Measurements from ENCODE around the gene HEATR5A.
"Not testable (repeated sequence)": the region's sequence is repeated elsewhere in the genome, so short reads cannot be mapped to it uniquely, and the experiment has no call there.

The HEATR5A gene

DNA sequence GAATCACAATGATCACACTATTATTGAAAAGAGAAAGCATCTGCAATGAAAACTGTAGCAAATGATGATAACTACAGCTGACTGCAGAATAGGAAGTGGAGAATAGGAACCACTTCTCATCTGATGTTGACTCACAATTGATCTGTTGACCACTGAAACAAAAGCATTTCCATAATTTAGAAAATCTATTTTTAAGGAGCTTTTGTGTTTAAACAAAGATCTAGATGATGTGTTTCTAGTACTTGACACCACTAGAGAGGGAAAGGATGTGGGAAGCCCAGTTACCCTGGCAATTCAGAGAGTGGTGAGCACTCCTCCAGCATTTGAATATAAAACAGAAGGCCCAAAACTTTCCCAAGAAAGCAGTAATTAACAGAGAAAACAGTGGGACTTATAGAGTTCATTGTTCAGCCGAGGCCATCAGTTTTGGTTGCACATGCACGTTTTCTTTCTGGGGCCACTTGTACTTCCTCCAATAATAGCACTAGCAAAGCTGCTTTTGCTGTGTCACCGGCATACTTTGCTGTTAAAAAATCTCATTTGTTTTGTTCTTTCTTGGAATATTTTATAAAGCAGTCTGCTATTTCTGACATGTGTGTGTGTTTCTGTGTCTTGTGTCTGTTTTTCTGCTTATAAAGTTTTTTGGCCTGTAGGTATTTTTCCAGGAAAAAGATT lies 136.6 kb downstream of the HEATR5A start:
- no peak for DNase-seq (ENCODE audit: low read depth in 2 of 2)

GRCh38 chr14:31283153-31283552 lies 137.2 kb downstream of the HEATR5A start:
- no peak for DNase-seq (ENCODE audit: low read depth in 2 of 2)

DNA sequence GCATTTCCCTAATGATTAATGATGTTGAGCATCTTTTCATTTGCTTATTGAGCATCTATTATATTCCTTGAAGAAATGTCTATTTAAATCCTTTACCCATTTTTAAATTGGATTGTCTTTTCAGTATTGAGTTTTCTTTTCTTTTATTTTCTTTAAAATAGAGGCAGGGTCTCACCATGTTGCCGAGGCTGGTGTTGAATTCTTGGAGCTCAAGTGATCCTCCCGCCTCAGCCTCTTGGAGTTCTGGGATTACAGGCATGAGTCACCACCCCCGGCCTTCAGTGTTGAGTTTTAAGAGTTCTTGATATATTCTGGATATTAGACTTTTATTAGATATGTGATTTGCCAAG lies 139.5 kb downstream of the HEATR5A start:
- no peak for DNase-seq (ENCODE audit: low read depth in 2 of 2)

DNA sequence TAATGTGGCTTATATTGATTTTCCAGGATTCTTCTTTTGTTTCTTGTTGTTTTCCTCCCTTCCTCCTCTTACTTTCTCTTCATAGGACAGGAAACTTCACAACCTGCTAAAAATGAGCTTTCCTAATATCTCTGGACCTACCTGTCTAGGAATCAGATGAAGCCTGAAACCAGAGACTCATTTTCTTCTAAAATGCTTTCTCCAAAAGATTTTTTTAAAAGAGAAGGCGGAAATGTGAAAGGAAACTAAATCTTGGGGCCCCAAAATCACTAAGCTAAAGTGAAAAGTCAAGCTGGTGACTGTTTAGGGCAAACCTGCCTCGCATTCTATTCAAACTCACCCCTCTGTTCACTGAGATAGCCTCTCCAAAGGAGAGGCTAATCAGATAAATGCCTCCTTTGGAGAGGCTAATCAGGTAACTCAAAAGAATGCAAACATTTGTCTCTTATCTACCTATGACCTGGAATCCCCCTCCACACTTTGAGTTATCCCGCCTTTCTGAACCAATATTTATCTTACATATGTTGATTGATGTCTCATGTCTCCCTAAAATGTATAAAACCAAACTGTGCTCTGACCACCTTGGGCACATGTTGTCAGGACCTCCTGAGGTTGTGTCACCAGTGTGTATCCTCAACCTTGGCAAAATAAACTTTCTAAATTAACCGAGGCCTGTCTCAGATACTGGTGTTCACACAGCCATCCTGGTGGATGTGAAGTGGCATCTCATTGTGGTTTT lies 140.0 kb downstream of the HEATR5A start:
- DNase-seq (ENCODE audit: low read depth in 2 of 2), result no peak

GRCh38 chr14:31278883-31279282 lies 141.5 kb downstream of the HEATR5A start:
- DNase-seq (ENCODE audit: low read depth in 2 of 2), result no peak

- no peak for DNase-seq (ENCODE audit: low read depth in 2 of 2)
Observed at GRCh38 chr14:31277085-31277484, 143.3 kb downstream of the HEATR5A start.

- DNase-seq (ENCODE audit: low read depth in 2 of 2), result not testable (repeated sequence)
Observed at GRCh38 chr14:31276417-31276816, 143.9 kb downstream of the HEATR5A start.

- no peak for DNase-seq (ENCODE audit: low read depth in 2 of 2)
Observed at GRCh38 chr14:31275731-31276130, 144.6 kb downstream of the HEATR5A start.

DNA sequence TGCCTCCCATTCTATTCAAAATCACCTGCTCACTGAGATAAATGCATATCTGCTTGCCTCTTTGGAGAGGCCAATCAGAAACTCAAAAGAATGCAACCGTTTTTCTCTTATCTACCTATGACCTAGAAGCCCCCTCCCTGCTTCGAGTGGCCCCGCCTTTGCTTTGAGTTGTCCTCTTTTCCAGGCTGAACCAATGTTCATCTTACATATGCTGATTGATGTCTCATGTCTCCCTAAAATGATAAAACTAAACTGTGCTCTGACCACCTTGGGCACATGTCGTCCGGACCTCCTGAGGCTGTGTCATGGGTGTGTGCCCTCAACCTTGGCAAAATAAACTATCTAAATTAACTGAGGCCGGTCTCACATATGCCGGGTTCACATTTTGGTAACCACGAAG lies 148.7 kb downstream of the HEATR5A start:
- no peak for DNase-seq (ENCODE audit: low read depth in 2 of 2)

DNA sequence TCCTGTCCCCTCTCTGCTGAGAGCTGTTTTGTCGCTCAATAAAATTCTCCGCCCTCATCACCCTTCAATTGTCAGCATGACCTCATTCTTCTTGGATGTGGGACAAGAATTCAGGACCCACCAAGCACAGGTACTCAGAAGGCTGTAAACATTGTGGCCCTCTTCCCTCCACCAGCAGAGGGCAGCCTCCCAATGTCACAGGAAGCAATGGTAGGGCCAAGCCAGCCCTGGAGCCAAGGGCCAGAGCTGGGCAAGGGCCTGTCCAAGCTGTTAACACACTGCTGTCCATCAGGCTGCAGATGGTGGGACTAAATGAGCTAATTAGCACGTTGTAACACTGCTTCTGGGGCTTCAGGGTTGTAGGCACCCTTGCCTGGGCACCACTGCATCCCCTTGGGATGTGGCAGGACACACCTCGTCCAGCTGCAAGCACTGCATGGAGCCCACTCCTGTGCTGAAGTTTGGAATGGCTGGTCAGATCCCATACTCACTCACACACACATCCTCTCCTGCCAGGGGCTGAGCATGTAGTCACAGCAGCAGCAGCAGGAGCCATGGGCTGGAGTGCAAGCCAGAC lies 150.1 kb downstream of the HEATR5A start:
- no peak for DNase-seq (ENCODE audit: low read depth in 2 of 2)

DNA sequence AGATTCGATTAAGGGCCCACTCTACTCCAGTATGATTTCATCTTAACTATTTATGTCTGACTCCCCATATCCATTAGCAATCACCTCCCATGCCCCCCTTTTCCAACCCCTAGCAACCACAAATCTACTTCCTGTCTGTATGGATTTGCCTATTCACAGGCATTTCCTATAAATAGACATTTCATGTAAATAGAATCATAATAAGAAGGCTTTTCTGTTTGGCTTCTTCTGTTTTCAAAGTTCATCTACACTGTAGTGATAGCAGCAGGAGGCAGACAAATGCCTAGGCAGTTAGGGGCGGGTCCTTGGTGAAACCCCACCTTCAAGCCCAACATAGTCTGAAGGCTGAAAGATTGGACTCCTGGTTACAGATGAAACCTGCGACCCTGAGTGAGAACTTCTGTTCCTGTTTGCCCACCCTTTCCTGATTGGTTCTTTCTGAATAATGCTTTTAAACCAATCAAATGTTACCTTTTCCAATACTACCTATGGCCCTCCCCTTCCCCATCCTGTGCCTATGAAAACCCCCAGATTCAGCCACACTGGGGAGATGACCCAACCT lies 150.6 kb downstream of the HEATR5A start:
- no peak for DNase-seq (ENCODE audit: low read depth in 2 of 2)

DNA sequence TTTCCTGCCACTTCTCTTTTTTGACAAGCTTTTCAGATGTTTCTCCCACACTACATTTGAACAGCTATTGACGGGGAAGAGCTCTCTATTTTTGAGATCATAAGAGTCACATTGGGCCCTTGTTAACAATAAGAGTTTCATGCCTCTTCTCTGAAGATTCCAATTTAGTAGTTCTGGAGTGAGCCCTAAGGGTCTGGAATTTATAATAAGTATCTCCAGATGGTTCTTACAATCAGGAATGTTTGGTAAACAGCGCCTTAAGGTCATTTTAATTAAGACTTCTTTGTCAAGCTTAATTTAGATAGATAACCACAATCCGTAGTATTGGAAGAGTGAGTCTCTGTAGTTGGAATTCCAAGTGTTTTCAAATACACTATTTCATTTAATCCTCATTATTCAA lies 152.1 kb downstream of the HEATR5A start:
- DNase-seq (ENCODE audit: low read depth in 2 of 2), result no peak

DNA sequence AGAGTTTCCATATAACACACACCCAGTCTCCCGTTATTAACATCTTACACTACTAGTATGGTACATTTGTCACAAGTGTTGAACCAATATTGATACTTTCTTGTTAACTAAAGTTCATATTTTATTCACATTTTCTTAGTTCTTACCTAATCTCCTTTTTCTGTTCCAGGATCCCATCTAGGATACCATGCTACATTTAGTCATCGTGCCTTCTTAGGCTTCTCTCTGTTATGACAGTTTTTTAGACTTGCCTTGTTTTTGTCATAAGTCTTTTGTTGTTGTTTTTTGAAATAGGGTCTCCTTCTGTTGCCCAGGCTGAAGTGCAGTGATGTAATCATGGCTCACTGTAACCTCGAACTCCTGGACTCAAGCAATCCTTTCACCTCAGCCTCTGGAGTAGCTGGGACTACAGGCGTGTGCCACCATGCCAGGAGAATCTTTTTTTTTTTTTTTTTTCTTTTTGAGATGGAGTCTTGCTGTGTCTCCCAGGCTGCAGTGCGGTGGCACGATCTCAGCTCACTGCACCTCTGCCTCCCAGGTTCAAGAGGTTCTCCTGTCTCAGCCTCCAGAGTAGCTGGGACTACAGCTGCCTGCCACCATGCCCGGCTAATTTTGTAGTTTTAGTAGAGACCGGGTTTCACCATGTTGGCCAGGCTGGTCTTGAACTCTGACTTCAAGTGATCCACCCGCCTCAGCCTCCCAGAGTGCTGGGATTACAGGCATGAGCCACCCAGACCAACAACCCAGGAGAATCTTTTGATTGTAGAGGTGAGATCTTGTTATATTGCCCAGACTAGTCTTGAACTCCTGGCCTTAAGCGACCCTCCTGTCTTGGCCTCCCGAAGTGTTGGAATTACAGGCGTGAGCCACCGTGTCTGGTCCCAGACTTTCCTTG lies 153.7 kb downstream of the HEATR5A start:
- no peak for DNase-seq (ENCODE audit: low read depth in 2 of 2)

DNA sequence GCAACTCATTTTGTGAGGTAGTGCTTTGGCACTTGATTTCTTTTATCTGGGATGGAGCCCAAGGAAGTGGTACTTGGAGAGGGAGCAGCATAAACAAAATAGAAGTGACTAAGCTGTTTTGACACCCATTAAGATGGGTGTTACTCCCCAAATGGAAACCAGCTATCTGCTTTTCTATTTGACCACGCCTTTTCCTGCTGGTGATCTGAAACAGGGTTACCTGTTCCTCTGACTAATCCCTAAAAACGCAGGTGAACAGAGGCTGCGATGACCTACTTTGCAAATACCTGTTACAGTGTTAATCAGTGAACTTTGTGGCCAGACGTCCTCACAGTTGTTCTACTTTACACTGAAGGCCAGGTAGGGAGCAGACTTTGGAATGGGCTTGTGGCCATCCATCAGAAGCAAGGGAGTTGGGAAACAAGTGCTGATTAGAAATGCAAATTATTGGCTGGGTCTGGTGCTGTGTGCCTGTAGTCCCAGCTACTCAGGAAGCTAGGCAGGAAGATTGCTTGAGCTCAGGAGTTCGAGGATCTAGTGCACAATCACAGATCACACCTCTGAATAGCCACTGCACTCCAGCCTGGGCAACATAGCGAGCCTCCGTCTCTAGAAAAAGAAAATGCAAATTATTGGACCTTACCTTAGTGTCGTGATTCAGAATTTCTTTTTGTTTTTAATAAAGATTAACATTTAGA lies 154.5 kb downstream of the HEATR5A start:
- no peak for DNase-seq (ENCODE audit: low read depth in 2 of 2)

GRCh38 chr14:31263485-31264133 lies 156.7 kb downstream of the HEATR5A start:
- DNase-seq (ENCODE audit: low read depth in 2 of 2), result no peak

GRCh38 chr14:31261859-31262731 lies 158.3 kb downstream of the HEATR5A start:
- DNase-seq (ENCODE audit: low read depth in 2 of 2), result no peak

DNA sequence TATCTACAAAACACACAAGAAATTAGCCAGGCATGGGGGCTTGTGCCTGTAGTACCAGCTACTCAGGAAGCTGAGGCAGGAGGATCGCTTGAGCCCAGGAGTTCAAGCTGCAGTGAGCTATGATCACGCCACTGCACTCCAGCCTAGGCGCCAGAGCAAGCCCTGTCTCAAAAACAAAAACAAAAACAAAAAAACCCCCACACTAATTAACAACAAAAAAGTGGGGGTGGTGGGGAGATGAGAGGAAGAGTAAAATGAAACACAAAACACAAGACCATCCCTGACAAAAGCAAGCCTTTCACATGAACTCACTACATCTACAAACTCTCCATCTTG lies 158.9 kb downstream of the HEATR5A start:
- DNase-seq (ENCODE audit: low read depth in 2 of 2), result no peak

DNA sequence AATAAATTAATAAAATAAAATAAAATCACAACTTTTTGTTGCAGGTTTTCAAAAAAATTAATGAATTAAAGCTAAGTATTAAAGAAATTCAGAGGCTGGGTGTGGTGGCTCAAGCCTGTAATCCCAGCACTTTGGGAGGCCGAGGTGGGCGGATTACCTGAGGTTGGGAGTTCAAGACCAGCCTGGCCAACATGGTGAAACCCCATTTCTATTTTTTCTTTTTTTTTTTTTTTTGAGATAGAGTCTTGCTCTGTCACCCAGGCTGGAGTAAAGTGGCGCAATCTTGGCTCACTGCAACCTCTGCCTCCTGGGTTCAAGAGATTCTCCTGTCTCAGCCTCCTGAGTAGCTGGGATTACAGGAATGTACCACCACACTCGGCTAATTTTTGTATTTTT lies 161.3 kb downstream of the HEATR5A start:
- not testable (repeated sequence) for DNase-seq (ENCODE audit: low read depth in 2 of 2)

DNA sequence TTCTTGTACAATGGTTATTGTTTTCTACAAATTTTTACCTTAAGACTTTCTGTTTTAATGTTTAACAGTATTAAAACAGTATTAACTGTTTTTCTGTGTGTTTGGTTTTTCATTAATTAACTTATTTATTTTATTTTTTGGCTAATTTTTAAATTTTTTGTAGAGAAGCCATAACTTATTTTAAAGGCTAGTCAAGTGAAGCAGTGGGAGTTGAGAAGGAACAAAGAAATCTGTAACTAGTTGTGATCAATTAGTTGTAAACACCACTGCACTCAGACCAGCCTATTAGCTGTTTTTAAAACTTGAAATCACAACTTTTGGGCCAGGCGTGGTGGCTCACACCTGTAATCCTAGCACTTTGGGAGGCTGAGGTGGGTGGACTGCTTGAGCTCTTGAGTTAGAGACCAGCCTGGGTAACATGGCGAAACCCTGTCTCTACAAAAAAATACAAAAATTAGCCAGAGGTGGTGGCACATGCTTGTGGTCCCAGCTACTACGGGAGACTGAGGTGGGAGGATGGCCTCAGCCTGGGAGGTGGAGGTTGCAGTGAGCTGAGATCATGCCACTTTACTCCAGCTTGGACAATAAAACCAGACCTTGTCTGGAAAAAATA lies 161.8 kb downstream of the HEATR5A start:
- no peak for DNase-seq (ENCODE audit: low read depth in 2 of 2)

Data from stimulated activated CD8-positive, alpha-beta memory T cell treated with anti-CD3 and anti-CD28 coated beads, Interleukin-7, amount 100 ng/mL, for 4 hours (primary cell).